K562 (cell line): Measurements from ENCODE around the gene BRF1. TPM values are rescaled to one million over a fixed set of nuclear protein-coding genes. Genes with fewer than 3 reads are reported as not detected.

Source experiments
- SAFB2 ChIP-seq: fragments of 200-400 bp; formaldehyde crosslinking; IDR thresholded peaks from 2 replicates; pipeline ENCODE4 v1.6.1; 2018; ENCODE audit warnings: borderline replicate concordance, low read length, low read depth, moderate library complexity; ENCODE audit not compliant: severe bottlenecking
- SNRNP70 ChIP-seq: fragments of 200-400 bp; formaldehyde crosslinking; optimal IDR thresholded peaks from 2 replicates; pipeline ENCODE3; 2017; ENCODE audit warnings: low read depth, low read length
- STAT5A ChIP-seq: IDR thresholded peaks from 2 replicates; pipeline ENCODE4 v1.6.1; 2012; ENCODE audit warnings: low read length, inconsistent platforms, borderline replicate concordance
- XRCC3 ChIP-seq: fragments of 450-650 bp; IDR thresholded peaks from 2 replicates; pipeline ENCODE4 v1.6.1; 2017; ENCODE audit warnings: mild to moderate bottlenecking, moderate library complexity
- polyA plus RNA-seq, 8 experiments: library from polyadenylated mRNA; depleted of rRNA in 4 of 8; stranded (reverse) in 5 of 8; unstranded in 3 of 8; fragments of >200 nt; fragmentation: Nextera tagmentation in 2 of 8; fragmentation: Illumina TruSeq in 1 of 8; extraction: Ambion mirVana in 2 of 8; extraction: Trizol in 1 of 8; gene quantifications; 2 replicates each; pipeline versions ENCODE4 v1.2.1 to v1.2.3, GENCODE V29; 2011 to 2014; ENCODE audit warnings: inconsistent platforms in 1 of 8, missing spikeins in 1 of 8
- total RNA-seq, 7 experiments: library from RNA; depleted of rRNA in 6 of 7; stranded (reverse); fragments of >200 nt in 6 of 7; fragmentation: Illumina TruSeq in 2 of 7; extraction: Trizol in 2 of 7; gene quantifications; 2 replicates each; pipeline versions ENCODE4 v1.2.1 to v1.2.3, GENCODE V29; 2011 to 2021; ENCODE audit warnings: low replicate concordance in 1 of 7
- TF ChIP-seq, protein P1 (sequence below), 2 experiments: fragments of 450-650 bp in 1 of 2; sonication (generic) in 1 of 2; formaldehyde crosslinking in 1 of 2; IDR thresholded peaks; 2 replicates each; pipeline versions ENCODE4 v1.7.1 to v1.9.0; 2016 to 2022; ENCODE audit warnings: inconsistent platforms in 1 of 2, mild to moderate bottlenecking in 1 of 2, missing genetic modification reagents in 1 of 2
- TF ChIP-seq, protein P2 (sequence below): fragments of 250-450 bp; sonication (Bioruptor Pico); IDR thresholded peaks from 2 replicates; pipeline ENCODE4 v1.5.1; 2021; ENCODE audit warnings: mild to moderate bottlenecking

Gene BRF1
- total and polyA plus RNA-seq, 9 of the 15 experiments (the other 6 are each of a cell fraction or from before 2014, with no cell fraction given) = 0.14 to 24.6 (median 8.2) TPM

DNA sequence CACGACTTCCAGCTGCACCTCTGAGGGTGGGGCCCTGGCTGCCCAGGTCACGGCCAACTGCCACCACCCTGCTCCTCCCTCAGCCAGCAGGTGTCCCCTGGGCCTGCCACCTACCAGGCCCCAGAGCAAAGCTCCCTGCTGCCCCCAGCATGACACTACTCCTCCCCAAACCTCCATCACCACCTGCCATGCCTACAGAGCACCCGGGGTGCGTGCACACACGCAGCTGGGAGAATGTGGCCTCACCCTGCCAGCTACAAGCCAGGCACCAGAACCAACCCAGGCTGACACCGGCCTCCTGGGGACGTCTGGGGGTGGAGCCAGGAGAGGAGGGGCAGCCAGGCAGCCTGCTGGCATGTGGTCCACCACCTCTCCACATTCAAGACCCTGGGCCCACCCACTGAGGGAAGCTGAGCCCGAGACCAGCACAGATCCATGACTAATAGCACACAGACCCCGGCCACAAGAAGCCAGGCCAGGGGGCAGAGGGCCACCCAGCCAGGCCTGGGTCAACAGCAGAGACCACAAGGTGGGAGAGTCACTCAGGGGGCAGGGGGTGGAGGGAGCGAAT, 135.6 kb downstream of the BRF1 start (continued):
- TF ChIP-seq, protein P1, sequence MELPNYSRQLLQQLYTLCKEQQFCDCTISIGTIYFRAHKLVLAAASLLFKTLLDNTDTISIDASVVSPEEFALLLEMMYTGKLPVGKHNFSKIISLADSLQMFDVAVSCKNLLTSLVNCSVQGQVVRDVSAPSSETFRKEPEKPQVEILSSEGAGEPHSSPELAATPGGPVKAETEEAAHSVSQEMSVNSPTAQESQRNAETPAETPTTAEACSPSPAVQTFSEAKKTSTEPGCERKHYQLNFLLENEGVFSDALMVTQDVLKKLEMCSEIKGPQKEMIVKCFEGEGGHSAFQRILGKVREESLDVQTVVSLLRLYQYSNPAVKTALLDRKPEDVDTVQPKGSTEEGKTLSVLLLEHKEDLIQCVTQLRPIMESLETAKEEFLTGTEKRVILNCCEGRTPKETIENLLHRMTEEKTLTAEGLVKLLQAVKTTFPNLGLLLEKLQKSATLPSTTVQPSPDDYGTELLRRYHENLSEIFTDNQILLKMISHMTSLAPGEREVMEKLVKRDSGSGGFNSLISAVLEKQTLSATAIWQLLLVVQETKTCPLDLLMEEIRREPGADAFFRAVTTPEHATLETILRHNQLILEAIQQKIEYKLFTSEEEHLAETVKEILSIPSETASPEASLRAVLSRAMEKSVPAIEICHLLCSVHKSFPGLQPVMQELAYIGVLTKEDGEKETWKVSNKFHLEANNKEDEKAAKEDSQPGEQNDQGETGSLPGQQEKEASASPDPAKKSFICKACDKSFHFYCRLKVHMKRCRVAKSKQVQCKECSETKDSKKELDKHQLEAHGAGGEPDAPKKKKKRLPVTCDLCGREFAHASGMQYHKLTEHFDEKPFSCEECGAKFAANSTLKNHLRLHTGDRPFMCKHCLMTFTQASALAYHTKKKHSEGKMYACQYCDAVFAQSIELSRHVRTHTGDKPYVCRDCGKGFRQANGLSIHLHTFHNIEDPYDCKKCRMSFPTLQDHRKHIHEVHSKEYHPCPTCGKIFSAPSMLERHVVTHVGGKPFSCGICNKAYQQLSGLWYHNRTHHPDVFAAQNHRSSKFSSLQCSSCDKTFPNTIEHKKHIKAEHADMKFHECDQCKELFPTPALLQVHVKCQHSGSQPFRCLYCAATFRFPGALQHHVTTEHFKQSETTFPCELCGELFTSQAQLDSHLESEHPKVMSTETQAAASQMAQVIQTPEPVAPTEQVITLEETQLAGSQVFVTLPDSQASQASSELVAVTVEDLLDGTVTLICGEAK (IDR thresholded peaks at IDR 0.05) = no peak
- TF ChIP-seq, protein P1 (CRISPR knock-in tag; IDR thresholded peaks at IDR 0.05) = no peak
- TF ChIP-seq SAFB2 (no peak), STAT5A (no peak), XRCC3 (no peak), SNRNP70 (no peak)
- TF ChIP-seq, protein P2, sequence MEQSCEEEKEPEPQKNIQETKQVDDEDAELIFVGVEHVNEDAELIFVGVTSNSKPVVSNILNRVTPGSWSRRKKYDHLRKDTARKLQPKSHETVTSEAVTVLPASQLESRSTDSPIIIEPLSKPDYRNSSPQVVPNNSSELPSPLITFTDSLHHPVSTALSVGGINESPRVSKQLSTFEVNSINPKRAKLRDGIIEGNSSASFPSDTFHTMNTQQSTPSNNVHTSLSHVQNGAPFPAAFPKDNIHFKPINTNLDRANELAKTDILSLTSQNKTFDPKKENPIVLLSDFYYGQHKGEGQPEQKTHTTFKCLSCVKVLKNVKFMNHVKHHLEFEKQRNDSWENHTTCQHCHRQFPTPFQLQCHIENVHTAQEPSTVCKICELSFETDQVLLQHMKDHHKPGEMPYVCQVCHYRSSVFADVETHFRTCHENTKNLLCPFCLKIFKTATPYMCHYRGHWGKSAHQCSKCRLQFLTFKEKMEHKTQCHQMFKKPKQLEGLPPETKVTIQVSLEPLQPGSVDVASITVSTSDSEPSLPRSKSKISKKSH (CRISPR knock-in tag) = no peak
- TF ChIP-seq, all 486 proteins: peak for 0
